Endothelial cell (in vitro differentiated cells): ENCODE measurements around the gene RAD23B. TPM values are rescaled to one million over a fixed set of nuclear protein-coding genes. Genes with fewer than 3 reads are reported as not detected.
"Not testable (repeated sequence)": the region's sequence is repeated elsewhere in the genome, so short reads cannot be mapped to it uniquely, and the experiment has no call there.

Source experiments
- DNase-seq: peaks from one replicate; pipeline ENCODE4 v3.0.0; 2021; ENCODE audit warnings: low spot score
- H3K27ac Mint-ChIP-seq: one replicate; pipeline ENCODE4 v1.8.0; 2021; ENCODE audit warnings: mixed read lengths, inconsistent platforms; ENCODE audit not compliant: unreplicated experiment
- H3K27me3 Mint-ChIP-seq: one replicate; pipeline ENCODE4 v1.8.0; 2021; ENCODE audit warnings: mild to moderate bottlenecking, moderate library complexity, mixed read lengths, inconsistent platforms; ENCODE audit not compliant: unreplicated experiment
- H3K36me3 Mint-ChIP-seq: one replicate; pipeline ENCODE4 v1.8.0; 2021; ENCODE audit warnings: mild to moderate bottlenecking, low read depth, mixed read lengths, inconsistent platforms; ENCODE audit not compliant: unreplicated experiment
- H3K4me1 Mint-ChIP-seq: one replicate; pipeline ENCODE4 v1.8.0; 2021; ENCODE audit warnings: mild to moderate bottlenecking, mixed read lengths, inconsistent platforms; ENCODE audit not compliant: unreplicated experiment
- H3K4me3 Mint-ChIP-seq: one replicate; pipeline ENCODE4 v1.8.0; 2021; ENCODE audit warnings: mild to moderate bottlenecking, mixed read lengths, inconsistent platforms; ENCODE audit not compliant: unreplicated experiment
- H3K9me3 Mint-ChIP-seq: one replicate; pipeline ENCODE4 v1.8.0; 2021; ENCODE audit warnings: mixed read lengths, inconsistent platforms; ENCODE audit not compliant: unreplicated experiment
- total RNA-seq: library from RNA; stranded (reverse); fragmentation: NEBNext Ultra II Directional; extraction: Animal tissue kit (Norgen Biotek cat#: 25700); gene quantifications from one replicate; pipeline ENCODE4 v1.2.1, GENCODE V29; 2021; ENCODE audit not compliant: unreplicated experiment
- TF ChIP-seq, protein P1 (sequence below): fragments of 200-600 bp; sonication (generic); IDR thresholded peaks from one replicate; pipeline ENCODE4 v1.5.0; 2021; ENCODE audit warnings: antibody characterized with exemption; ENCODE audit not compliant: unreplicated experiment

The RAD23B gene
- total RNA-seq, 1 donor from 2014 or later = 116 TPM

DNA sequence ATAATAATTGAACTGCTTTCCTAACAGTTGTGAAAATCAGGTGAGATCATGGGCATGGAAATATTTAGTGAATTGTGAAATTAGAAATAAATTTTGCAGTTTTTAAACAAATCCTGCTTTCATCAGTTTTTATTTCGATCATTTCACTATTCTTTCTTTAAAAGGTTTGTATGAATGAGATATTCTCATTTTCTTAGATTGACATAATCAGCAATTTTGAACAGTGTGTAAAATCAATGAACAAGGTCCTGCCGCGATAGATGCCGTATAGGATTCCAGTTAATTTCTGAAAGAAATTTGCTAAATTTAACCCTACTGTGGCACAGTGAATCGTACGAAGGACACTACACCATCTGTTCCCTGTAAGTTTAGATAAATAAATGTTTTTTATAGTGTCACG is 7.5 kb downstream of the RAD23B start:
- TF ChIP-seq, protein P1, sequence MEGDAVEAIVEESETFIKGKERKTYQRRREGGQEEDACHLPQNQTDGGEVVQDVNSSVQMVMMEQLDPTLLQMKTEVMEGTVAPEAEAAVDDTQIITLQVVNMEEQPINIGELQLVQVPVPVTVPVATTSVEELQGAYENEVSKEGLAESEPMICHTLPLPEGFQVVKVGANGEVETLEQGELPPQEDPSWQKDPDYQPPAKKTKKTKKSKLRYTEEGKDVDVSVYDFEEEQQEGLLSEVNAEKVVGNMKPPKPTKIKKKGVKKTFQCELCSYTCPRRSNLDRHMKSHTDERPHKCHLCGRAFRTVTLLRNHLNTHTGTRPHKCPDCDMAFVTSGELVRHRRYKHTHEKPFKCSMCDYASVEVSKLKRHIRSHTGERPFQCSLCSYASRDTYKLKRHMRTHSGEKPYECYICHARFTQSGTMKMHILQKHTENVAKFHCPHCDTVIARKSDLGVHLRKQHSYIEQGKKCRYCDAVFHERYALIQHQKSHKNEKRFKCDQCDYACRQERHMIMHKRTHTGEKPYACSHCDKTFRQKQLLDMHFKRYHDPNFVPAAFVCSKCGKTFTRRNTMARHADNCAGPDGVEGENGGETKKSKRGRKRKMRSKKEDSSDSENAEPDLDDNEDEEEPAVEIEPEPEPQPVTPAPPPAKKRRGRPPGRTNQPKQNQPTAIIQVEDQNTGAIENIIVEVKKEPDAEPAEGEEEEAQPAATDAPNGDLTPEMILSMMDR = no peak
- DNase-seq = no peak

DNA sequence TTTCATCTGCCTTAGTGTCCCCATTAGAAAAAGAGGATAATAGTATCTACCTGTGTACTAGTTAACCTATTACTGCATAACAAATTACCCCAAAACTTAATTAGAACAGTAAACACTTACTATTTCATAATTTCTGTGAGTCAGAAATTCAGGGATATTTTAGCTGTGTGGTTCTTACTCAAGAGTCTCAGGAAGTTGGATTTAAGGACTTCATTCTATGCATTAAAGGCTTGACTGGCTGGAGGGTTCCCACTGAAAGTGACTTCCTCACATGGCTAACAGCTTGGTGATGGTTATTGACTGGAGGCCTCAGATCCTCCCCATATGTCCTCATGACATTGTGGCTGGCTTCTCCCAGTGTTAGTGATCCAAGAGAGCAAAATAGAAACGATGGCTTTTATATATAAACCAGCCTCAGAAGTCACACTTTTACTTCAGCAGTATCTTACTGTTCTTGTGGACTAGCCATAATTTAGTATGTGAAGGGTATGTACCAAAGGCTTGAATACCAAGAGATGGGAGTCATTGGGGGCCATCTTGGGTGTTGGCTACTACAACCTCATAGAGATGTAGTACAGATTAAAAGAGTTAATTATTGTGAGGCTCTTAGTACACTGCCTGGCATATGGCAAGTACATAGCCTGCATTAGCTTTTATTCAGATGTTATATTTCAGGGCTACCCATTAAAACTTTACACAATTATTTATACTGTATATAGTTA is 9.9 kb downstream of the RAD23B start:
- no peak overlapping the region for H3K27ac Mint-ChIP-seq
- no peak overlapping the region for H3K4me3 Mint-ChIP-seq
- H3K4me1 Mint-ChIP-seq = peaks cover 28% of the 10 kb centered on the region
- no peak for DNase-seq
- peaks cover 2% of the 10 kb centered on the region for H3K27me3 Mint-ChIP-seq
- TF ChIP-seq, protein P1 = no peak
- no peaks in the 10 kb centered on the region for H3K9me3 Mint-ChIP-seq
- H3K36me3 Mint-ChIP-seq = no peaks in the 10 kb centered on the region

More for the DNA sequence above, 7.5 kb downstream of the RAD23B start:
- Mint-ChIP-seq H3K27me3 (peaks cover 2% of the 10 kb centered on the region), H3K9me3 (no peaks in the 10 kb centered on the region), H3K4me3 (no peak overlapping the region), H3K36me3 (no peaks in the 10 kb centered on the region), H3K27ac (no peak overlapping the region), H3K4me1 (peaks cover 36% of the 10 kb centered on the region)

DNA sequence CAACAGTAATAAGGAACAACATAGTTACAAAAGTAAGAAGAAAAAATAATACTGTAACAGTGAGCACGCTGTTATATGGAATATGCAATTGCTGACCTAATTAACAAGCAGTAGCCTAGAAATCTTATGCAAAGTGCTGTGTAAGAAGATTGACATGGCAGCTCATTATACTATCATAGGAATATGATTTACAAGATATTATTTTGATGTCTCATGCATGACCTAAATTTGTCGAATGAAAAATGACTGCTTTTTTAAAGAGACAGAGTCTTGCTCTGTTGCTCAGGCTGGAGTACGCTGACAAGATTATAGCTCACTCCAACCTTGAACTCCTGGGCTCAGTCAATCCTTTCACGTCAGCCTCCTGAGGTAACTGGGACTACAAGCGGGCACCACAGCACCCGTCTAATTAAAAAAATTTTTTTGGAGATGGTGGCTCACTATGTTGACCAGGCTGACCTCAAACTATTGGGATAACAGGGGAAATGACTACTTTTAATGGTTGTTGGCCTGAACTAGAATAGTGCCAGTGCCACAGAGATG is 10.5 kb downstream of the RAD23B start:
- Mint-ChIP-seq H3K36me3 (no peaks in the 10 kb centered on the region), H3K27me3 (no peaks in the 10 kb centered on the region), H3K4me1 (peaks cover 27% of the 10 kb centered on the region), H3K27ac (no peak overlapping the region), H3K4me3 (no peak overlapping the region), H3K9me3 (no peaks in the 10 kb centered on the region)
- no peak for DNase-seq
- TF ChIP-seq, protein P1 = no peak

DNA sequence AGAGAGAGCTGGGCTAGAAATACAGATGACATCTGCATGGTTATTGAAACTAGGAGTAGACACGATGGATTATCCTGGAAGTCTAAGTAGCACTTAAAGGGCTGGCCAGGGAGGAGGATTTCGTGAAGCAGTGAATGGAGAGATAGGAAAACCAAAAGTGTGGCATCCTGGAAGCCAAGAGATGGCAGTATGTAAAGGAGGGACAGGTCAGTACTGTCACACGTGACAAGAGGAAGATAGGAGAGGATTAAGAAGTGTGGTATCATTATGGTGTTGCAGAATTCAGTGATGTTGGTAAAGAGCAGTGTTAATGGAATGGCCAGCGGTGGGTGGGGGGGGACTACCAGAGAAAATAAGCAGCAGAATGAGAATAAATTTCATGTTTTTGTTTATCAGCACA is 11.7 kb downstream of the RAD23B start:
- no peak for DNase-seq
- H3K4me3 Mint-ChIP-seq = no peak overlapping the region
- H3K4me1 Mint-ChIP-seq = peaks cover 21% of the 10 kb centered on the region
- TF ChIP-seq, protein P1 = no peak
- H3K27me3 Mint-ChIP-seq = no peaks in the 10 kb centered on the region
- no peak overlapping the region for H3K27ac Mint-ChIP-seq
- H3K9me3 Mint-ChIP-seq = no peaks in the 10 kb centered on the region
- H3K36me3 Mint-ChIP-seq = no peaks in the 10 kb centered on the region

DNA sequence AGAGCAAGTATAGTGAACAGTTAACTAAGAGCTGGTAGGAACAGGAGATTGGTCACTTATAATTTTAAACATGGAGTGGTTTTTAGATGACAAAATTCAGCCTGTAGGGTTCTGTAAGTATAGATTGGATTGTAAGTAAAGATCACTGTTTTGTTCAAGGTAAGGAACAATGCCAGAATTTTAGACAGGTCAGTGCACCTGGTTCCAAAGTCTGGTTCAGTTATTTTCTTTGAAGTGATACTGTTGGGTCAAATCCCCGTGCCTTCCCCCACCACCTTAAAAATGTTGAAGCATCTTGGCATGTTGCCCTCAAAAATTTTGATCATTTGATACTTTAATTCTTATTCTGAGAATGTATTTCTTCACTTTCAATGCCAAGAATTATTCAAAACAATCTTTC is 12.9 kb downstream of the RAD23B start:
- Mint-ChIP-seq H3K4me1 (peaks cover 15% of the 10 kb centered on the region), H3K9me3 (no peaks in the 10 kb centered on the region), H3K27ac (no peak overlapping the region), H3K27me3 (no peaks in the 10 kb centered on the region), H3K36me3 (no peaks in the 10 kb centered on the region), H3K4me3 (no peak overlapping the region)
- TF ChIP-seq, protein P1 = no peak
- no peak for DNase-seq

DNA sequence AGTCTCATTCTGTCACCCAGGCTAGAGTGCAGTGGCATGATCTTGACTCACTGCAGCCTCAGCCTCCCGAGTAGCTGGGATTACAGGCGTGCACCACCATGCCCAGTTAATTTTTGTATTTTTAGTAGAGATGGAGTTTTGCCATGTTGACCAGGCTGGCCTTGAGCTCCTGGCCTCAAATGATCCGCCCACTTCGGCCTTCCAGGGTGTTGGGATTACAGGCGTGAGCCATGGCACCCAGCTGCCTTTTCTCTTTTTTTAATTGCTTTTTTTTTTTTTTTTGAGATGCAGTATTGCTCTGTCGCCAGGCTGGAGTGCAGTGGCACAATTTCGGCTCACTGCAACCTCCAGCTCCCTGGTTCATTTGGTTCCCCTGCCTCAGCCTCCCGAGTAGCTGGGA is 13.5 kb downstream of the RAD23B start:
- H3K9me3 Mint-ChIP-seq, H3K27ac Mint-ChIP-seq, H3K4me3 Mint-ChIP-seq, DNase-seq, H3K36me3 Mint-ChIP-seq, H3K27me3 Mint-ChIP-seq: not testable (repeated sequence)
- H3K4me1 Mint-ChIP-seq = peaks cover 15% of the 10 kb centered on the region
